Omental fat pad (tissue), 4 donors: ENCODE data around the gene ITSN1. TPM values are rescaled to one million over a fixed set of nuclear protein-coding genes. Genes with fewer than 3 reads are reported as not detected.

Source experiments
- ATAC-seq: fragments of 150-250 bp; one replicate; pipeline ENCODE4 v1.9.1; 2016; ENCODE audit warnings: mild to moderate bottlenecking, moderate library complexity; ENCODE audit not compliant: low FRiP score
- DNase-seq: peaks from one replicate; pipeline ENCODE4 v3.0.0-alpha.2; 2019; ENCODE audit warnings: low spot score
- total RNA-seq, 4 donors: library from RNA; depleted of rRNA; stranded (reverse); fragments of >200 nt; gene quantifications; one replicate each; pipeline ENCODE4 v1.1.0, GENCODE V29; 2016
- TF ChIP-seq, protein P1 (sequence below), 3 donors: fragments of 450-650 bp; IDR thresholded peaks; one replicate each; pipeline ENCODE4 v1.5.1; 2016 to 2017; ENCODE audit warnings: antibody characterized with exemption in 3 of 3, mild to moderate bottlenecking in 3 of 3, moderate library complexity in 2 of 3

The ITSN1 gene
- total RNA-seq, 4 donors from 2014 or later = 71.4 to 248 (median 151) TPM

DNA sequence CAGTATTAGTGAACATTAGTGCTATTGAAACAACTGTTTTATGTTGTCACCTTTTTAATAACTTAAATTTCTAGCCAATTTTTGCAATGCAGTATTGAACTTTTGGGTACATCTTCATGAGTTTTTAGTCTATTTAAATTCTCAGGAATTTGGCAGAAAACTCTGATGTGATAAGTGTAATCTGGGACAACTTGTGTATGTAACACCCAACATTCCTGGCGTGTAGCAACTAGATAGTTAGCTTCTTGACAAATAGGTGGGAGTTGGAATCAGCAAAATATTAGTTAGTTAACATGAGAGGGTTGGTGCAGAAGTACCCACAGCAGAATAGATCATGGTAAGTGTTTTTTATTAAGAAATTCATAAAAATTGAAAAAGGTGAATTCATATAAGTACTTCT, 111.6 kb downstream of the ITSN1 start:
- DNase-seq (no peak), ATAC-seq (no peak)
- TF ChIP-seq, protein P1, sequence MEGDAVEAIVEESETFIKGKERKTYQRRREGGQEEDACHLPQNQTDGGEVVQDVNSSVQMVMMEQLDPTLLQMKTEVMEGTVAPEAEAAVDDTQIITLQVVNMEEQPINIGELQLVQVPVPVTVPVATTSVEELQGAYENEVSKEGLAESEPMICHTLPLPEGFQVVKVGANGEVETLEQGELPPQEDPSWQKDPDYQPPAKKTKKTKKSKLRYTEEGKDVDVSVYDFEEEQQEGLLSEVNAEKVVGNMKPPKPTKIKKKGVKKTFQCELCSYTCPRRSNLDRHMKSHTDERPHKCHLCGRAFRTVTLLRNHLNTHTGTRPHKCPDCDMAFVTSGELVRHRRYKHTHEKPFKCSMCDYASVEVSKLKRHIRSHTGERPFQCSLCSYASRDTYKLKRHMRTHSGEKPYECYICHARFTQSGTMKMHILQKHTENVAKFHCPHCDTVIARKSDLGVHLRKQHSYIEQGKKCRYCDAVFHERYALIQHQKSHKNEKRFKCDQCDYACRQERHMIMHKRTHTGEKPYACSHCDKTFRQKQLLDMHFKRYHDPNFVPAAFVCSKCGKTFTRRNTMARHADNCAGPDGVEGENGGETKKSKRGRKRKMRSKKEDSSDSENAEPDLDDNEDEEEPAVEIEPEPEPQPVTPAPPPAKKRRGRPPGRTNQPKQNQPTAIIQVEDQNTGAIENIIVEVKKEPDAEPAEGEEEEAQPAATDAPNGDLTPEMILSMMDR (IDR thresholded peaks at IDR 0.05) = no peak

DNA sequence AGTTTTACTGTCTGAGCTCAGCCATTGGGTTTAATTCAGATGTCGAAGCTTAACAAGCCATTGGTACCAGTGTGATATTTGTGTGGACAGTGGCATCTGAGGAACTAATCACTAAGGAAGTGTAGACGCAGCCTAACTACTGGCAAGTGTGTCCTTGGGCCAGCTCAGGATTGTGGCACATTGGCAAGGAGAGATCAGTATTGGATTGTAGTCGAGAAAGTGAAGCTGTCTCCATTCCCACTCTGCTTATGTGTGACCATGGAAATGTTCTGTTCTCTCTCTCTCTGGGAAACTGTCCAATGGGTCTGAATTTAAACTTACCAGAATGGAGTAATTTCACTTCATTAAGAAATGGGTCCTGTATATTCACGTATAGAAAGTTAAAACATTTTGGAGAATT, 112.2 kb downstream of the ITSN1 start:
- no peak for DNase-seq
- TF ChIP-seq, protein P1 (IDR thresholded peaks at IDR 0.05) = no peak
- no peak for ATAC-seq

DNA sequence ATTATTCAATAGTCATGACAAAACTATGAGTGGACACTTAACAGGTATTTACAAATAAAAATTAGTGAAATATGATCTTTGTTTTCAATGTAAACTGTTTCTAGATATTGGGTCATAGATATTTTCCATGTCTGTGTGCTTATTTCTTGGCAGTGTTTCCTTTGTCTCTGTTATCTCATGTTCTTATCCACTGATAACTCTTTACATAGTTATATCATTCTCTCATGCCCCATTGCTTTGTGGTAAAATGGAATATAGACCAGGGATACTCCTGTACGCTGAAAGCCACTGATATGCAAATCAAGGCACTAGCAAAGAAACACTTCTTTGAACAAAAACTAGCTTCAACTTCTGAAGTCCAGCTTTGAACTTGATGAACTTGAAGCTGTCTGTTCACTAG, 113.1 kb downstream of the ITSN1 start:
- ATAC-seq = no peak
- no peak for DNase-seq
- TF ChIP-seq, protein P1 (IDR thresholded peaks at IDR 0.05) = no peak

DNA sequence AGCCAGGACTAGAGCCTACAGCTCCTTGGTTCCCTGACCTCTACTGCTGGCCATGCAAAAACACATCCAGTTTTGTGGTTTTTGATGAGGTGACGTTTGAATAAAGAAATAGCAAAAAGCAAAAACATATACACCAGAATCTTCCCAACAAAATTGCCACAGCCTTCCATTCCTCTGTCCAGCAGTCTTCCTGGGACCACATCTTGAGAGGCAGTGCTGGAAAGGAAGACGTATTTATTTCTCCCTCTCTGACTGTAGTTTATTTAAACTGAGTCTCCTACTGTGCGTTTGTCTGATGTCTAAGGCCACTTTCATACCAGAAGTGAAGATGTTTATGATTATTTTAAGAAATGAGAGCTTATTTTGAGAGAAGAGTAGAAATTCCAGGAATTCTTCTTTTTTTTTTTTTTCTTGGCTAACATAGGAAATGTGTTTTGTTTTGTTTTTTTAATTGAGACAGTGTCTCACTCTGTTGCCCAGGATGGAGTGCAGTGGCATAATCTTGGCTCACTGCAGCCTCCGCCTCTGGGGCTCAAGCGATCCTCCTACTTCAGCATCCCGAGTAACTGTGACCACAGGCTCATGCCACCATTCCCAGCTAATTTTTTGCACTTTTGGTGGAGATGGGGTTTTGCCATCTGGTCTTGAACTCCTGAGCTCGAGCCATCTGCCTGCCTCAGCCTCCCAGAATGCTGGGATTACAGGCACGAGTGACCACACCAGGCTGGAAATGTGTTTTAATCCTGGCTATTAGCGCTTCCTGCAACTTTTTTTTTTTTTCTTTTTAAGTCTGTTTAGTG, 118.5 kb downstream of the ITSN1 start:
- no peak for ATAC-seq

DNA sequence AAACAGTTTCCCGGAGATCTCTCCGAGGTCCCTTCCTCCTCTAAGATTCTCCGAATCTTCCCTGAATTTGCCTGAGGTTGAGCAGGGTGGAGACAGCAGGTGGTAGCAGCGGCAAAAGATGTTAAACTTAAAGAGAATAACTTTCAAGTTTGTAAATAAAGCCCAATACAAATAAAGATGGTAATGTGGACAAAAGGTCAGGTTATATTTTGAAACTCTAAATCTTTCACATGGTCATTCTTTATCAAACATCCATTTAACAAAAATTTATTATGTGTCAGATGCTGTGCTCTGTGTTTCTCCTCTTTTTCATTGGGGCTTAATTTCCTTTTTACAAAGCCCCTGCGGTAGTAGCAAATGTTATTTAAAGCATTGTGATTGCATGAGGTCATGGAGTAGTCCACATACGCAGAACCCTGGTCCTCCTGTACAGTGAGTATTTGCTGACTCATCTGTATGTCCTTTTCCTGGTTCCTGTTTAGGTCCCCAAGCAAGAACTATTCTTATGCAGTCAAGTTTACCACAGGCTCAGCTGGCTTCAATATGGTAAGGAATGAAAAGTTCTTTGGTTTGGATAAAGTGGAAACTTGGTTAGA, 119.2 kb downstream of the ITSN1 start:
- TF ChIP-seq, protein P1 (IDR thresholded peaks at IDR 0.05) = no peak
- DNase-seq = no peak

More for the DNA sequence above, 118.5 kb downstream of the ITSN1 start:
- DNase-seq = no peak
- TF ChIP-seq, protein P1 (IDR thresholded peaks at IDR 0.05) = no peak

DNA sequence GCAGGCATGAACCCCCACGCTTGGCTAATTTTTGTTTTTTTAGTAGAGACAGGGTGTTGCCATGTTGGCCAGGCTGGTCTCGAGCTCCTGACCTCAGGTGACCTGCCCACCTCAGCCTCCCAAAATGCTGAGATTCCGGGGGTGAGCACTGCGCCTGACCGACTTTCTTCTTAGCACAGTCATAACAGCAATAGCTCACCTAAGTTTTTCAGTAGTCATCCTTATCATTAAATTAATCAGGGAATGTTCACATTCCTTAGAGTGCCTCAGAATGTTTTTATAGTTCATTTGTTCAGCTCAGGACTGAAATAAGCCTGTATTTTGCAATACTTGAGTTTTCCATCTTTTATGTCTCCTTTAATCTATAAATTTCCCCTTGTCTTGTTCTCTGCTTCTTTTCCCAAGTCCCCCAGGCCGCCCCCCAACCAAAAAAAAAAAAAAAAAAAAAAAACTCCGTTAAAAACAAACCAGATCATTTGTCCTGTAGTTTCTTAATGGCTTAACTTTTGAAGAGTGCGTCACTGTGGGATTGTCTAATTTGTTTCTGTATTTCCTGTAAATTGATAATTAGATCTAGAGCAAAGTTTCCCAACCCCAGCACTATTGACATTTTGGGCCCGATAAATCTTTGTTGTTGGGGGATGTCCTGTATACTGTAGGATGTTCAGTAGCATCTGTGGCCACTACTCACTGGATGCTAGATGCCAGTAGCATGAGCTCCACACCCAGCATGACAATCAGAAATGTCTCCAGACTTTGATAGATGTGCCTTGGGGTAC, 120.7 kb downstream of the ITSN1 start:
- TF ChIP-seq, protein P1 (IDR thresholded peaks at IDR 0.05) = no peak
- DNase-seq (no peak), ATAC-seq (no peak)

More for the DNA sequence above, 119.2 kb downstream of the ITSN1 start:
- peak; percentile 80 for ATAC-seq
